WTC11 (cell line): ENCODE data around the gene RAPGEF5. TPM values are rescaled to one million over a fixed set of nuclear protein-coding genes. Genes with fewer than 3 reads are reported as not detected.

Experiments used
- ATAC-seq: fragments of 200-7000 bp; cut with Tn5 transposase; 2 replicates; pipeline ENCODE4 v1.10.0; 2021; ENCODE audit warnings: mild to moderate bottlenecking, moderate library complexity
- CTCF ChIA-PET: fragments of 300-600 bp; sonication (Branson Sonifier 250); formaldehyde crosslinking; loops from one replicate; lab custom pipeline; 2021; ENCODE audit warnings: antibody characterized with exemption; lab: Charles Lee
- POLR2A ChIA-PET: fragments of 350-600 bp; sonication (Branson Sonifier 250); formaldehyde crosslinking; loops from one replicate; lab custom pipeline; 2021; ENCODE audit warnings: antibody characterized with exemption; lab: Charles Lee
- DNase-seq: peaks from one replicate; pipeline ENCODE4 v3.0.0; 2021; ENCODE audit warnings: low spot score
- H3K27ac Mint-ChIP-seq: 2 replicates; pipeline ENCODE4 v1.8.0; 2021; ENCODE audit warnings: mixed read lengths
- H3K27me3 Mint-ChIP-seq: 2 replicates; pipeline ENCODE4 v1.8.0; 2021; ENCODE audit warnings: low read depth, mild to moderate bottlenecking, moderate library complexity, mixed read lengths
- H3K36me3 Mint-ChIP-seq: 2 replicates; pipeline ENCODE4 v1.8.0; 2021; ENCODE audit warnings: mixed read lengths
- H3K4me1 Mint-ChIP-seq: 2 replicates; pipeline ENCODE4 v1.8.0; 2022; ENCODE audit warnings: mixed read lengths
- H3K4me3 Mint-ChIP-seq: 2 replicates; pipeline ENCODE4 v1.8.0; 2021; ENCODE audit warnings: mild to moderate bottlenecking, moderate library complexity, mixed read lengths
- H3K9me3 Mint-ChIP-seq: 2 replicates; pipeline ENCODE4 v1.8.0; 2021; ENCODE audit warnings: mixed read lengths
- EMX1 ChIP-seq: fragments of 250-450 bp; sonication (Bioruptor Pico); IDR thresholded peaks from 2 replicates; pipeline ENCODE4 v1.8.0; 2021; ENCODE audit warnings: mild to moderate bottlenecking
- NR2C2 ChIP-seq: sonication (generic); formaldehyde crosslinking; IDR thresholded peaks from 2 replicates; pipeline ENCODE4 v1.8.0; 2022; ENCODE audit warnings: mild to moderate bottlenecking, missing genetic modification reagents
- SMAD3 ChIP-seq: sonication (generic); formaldehyde crosslinking; IDR thresholded peaks from 2 replicates; pipeline ENCODE4 v1.8.0; 2022; ENCODE audit warnings: missing genetic modification reagents, mild to moderate bottlenecking, borderline replicate concordance
- ZNF121 ChIP-seq: sonication (generic); formaldehyde crosslinking; IDR thresholded peaks from 2 replicates; pipeline ENCODE4 v1.8.0; 2023; ENCODE audit warnings: missing genetic modification reagents
- ZNF396 ChIP-seq: fragments of 250-450 bp; sonication (Bioruptor Pico); IDR thresholded peaks from 2 replicates; pipeline ENCODE4 v1.8.0; 2021; ENCODE audit warnings: mild to moderate bottlenecking, moderate library complexity, borderline replicate concordance
- ZNF416 ChIP-seq: fragments of 250-450 bp; sonication (Bioruptor Pico); IDR thresholded peaks from 2 replicates; pipeline ENCODE4 v1.9.0; 2021; ENCODE audit warnings: mild to moderate bottlenecking, inconsistent platforms
- total RNA-seq: library from RNA; stranded (reverse); gene quantifications from 3 replicates; pipeline ENCODE4 v1.2.3, GENCODE V29; 2021
- TF ChIP-seq, protein P1 (sequence below): sonication (generic); formaldehyde crosslinking; IDR thresholded peaks from 2 replicates; pipeline ENCODE4 v1.8.1; 2023; ENCODE audit warnings: mild to moderate bottlenecking, missing genetic modification reagents, moderate library complexity
- TF ChIP-seq, protein P2 (sequence below): fragments of 250-450 bp; sonication (Bioruptor Pico); IDR thresholded peaks from 2 replicates; pipeline ENCODE4 v2.1.2; 2022; ENCODE audit warnings: mild to moderate bottlenecking, moderate library complexity
- TF ChIP-seq, protein P3 (sequence below): sonication (generic); formaldehyde crosslinking; IDR thresholded peaks from 2 replicates; pipeline ENCODE4 v1.8.1; 2023; ENCODE audit warnings: mild to moderate bottlenecking, missing genetic modification reagents, moderate library complexity
- TF ChIP-seq, protein P4 (sequence below): sonication (generic); formaldehyde crosslinking; IDR thresholded peaks from 2 replicates; pipeline ENCODE4 v1.8.0; 2022; ENCODE audit warnings: mild to moderate bottlenecking, missing genetic modification reagents
- TF ChIP-seq, protein P5 (sequence below): fragments of 250-450 bp; sonication (Bioruptor Pico); IDR thresholded peaks from 2 replicates; pipeline ENCODE4 v1.9.0; 2021; ENCODE audit warnings: mild to moderate bottlenecking, borderline replicate concordance
- TF ChIP-seq, protein P6 (sequence below): fragments of 250-450 bp; sonication (Bioruptor Pico); IDR thresholded peaks from 2 replicates; pipeline ENCODE4 v1.9.0; 2021; ENCODE audit warnings: mild to moderate bottlenecking

The RAPGEF5 gene
- total RNA-seq, 1 experiment from 2014 or later, result 12.3 TPM

DNA sequence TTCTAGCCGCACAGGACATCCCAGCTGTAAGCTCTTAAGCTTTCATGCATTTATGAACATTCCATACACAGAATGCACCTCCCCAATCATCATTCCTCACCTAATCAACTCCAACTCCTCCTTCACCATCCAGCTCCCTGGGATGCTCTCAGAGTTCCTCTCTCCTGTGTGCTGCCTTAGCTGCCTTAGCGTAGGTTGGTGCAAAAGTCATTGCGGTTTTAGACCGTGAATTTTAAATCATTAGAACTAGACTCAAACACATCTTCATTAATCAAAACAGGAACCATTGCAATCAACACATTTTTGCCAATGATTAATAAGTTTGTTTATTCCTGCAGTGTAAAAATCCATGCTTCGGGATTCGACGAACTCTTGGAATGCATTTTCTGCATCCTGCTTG, 251.4 kb downstream of the RAPGEF5 start (continued):
- TF ChIP-seq NR2C2 (CRISPR knock-in tag) (no peak), ZNF396 (no peak), ZNF416 (CRISPR knock-in tag) (no peak)
- TF ChIP-seq, protein P1, sequence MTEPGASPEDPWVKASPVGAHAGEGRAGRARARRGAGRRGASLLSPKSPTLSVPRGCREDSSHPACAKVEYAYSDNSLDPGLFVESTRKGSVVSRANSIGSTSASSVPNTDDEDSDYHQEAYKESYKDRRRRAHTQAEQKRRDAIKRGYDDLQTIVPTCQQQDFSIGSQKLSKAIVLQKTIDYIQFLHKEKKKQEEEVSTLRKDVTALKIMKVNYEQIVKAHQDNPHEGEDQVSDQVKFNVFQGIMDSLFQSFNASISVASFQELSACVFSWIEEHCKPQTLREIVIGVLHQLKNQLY (CRISPR knock-in tag), result no peak
- TF ChIP-seq, protein P2, sequence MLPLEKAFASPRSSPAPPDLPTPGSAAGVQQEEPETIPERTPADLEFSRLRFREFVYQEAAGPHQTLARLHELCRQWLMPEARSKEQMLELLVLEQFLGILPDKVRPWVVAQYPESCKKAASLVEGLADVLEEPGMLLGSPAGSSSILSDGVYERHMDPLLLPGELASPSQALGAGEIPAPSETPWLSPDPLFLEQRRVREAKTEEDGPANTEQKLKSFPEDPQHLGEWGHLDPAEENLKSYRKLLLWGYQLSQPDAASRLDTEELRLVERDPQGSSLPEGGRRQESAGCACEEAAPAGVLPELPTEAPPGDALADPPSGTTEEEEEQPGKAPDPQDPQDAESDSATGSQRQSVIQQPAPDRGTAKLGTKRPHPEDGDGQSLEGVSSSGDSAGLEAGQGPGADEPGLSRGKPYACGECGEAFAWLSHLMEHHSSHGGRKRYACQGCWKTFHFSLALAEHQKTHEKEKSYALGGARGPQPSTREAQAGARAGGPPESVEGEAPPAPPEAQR (CRISPR knock-in tag), result no peak
- TF ChIP-seq, protein P3, sequence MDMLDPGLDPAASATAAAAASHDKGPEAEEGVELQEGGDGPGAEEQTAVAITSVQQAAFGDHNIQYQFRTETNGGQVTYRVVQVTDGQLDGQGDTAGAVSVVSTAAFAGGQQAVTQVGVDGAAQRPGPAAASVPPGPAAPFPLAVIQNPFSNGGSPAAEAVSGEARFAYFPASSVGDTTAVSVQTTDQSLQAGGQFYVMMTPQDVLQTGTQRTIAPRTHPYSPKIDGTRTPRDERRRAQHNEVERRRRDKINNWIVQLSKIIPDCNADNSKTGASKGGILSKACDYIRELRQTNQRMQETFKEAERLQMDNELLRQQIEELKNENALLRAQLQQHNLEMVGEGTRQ, result no peak

DNA sequence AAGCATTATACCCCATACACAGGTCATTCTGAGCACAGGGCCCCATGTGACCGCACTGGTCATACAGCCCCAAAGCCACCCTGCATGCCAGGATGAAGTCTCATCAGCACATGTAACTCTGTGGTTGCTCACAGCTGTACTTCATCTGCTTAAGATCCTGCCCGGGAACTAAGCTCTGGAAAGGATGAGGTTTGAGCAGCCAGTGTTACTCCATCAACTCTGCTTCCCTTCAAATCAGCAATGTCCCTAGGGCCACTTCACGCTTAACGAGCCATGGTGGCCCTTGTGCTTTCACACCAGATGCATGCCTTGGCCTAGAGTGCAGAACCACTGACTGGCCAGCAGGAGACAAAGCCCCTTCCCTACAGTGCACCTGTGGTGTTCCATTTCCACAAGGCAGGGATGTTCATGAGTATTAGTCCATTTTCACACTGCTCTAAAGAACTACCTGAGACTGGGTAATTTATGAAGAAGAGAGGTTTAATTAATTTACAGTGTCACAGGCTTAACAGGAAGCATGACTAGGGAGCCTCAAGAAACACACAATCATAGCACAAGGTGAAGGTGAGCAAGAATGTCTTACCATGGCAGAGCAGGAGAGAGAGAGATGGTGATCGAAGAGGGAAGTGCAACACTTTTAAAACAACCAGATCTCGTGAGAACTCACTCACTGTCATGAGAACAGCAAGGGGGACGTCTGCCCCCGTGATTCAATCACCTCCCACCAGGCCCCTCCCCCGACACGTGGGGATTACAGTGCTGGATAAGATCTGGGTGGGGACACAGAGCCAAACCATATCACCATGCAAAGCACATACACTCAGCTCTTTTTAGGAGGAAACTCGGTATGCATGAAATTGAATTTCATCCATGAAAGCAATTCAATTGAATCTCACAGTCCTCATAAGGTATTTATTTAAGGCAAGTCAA, 262.3 kb downstream of the RAPGEF5 start:
- H3K27ac Mint-ChIP-seq, result no peak overlapping the region
- H3K4me3 Mint-ChIP-seq, result no peak overlapping the region
- ATAC-seq, result peak; percentile 76
- TF ChIP-seq EMX1 (CRISPR knock-in tag), result no peak
- peak; percentile 71; the same call in 1 of the 2 replicates for TF ChIP-seq SMAD3 (CRISPR knock-in tag)
- TF ChIP-seq, protein P4, sequence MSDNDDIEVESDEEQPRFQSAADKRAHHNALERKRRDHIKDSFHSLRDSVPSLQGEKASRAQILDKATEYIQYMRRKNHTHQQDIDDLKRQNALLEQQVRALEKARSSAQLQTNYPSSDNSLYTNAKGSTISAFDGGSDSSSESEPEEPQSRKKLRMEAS (CRISPR knock-in tag), result 0 out of 2 replicates have a peak, but pooled peaks have one; percentile 49
- TF ChIP-seq ZNF121 (CRISPR knock-in tag), result no peak
- TF ChIP-seq, protein P5, sequence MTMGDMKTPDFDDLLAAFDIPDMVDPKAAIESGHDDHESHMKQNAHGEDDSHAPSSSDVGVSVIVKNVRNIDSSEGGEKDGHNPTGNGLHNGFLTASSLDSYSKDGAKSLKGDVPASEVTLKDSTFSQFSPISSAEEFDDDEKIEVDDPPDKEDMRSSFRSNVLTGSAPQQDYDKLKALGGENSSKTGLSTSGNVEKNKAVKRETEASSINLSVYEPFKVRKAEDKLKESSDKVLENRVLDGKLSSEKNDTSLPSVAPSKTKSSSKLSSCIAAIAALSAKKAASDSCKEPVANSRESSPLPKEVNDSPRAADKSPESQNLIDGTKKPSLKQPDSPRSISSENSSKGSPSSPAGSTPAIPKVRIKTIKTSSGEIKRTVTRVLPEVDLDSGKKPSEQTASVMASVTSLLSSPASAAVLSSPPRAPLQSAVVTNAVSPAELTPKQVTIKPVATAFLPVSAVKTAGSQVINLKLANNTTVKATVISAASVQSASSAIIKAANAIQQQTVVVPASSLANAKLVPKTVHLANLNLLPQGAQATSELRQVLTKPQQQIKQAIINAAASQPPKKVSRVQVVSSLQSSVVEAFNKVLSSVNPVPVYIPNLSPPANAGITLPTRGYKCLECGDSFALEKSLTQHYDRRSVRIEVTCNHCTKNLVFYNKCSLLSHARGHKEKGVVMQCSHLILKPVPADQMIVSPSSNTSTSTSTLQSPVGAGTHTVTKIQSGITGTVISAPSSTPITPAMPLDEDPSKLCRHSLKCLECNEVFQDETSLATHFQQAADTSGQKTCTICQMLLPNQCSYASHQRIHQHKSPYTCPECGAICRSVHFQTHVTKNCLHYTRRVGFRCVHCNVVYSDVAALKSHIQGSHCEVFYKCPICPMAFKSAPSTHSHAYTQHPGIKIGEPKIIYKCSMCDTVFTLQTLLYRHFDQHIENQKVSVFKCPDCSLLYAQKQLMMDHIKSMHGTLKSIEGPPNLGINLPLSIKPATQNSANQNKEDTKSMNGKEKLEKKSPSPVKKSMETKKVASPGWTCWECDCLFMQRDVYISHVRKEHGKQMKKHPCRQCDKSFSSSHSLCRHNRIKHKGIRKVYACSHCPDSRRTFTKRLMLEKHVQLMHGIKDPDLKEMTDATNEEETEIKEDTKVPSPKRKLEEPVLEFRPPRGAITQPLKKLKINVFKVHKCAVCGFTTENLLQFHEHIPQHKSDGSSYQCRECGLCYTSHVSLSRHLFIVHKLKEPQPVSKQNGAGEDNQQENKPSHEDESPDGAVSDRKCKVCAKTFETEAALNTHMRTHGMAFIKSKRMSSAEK (CRISPR knock-in tag), result 0 out of 2 replicates have a peak, but pooled peaks have one; percentile 55
- TF ChIP-seq, protein P6, sequence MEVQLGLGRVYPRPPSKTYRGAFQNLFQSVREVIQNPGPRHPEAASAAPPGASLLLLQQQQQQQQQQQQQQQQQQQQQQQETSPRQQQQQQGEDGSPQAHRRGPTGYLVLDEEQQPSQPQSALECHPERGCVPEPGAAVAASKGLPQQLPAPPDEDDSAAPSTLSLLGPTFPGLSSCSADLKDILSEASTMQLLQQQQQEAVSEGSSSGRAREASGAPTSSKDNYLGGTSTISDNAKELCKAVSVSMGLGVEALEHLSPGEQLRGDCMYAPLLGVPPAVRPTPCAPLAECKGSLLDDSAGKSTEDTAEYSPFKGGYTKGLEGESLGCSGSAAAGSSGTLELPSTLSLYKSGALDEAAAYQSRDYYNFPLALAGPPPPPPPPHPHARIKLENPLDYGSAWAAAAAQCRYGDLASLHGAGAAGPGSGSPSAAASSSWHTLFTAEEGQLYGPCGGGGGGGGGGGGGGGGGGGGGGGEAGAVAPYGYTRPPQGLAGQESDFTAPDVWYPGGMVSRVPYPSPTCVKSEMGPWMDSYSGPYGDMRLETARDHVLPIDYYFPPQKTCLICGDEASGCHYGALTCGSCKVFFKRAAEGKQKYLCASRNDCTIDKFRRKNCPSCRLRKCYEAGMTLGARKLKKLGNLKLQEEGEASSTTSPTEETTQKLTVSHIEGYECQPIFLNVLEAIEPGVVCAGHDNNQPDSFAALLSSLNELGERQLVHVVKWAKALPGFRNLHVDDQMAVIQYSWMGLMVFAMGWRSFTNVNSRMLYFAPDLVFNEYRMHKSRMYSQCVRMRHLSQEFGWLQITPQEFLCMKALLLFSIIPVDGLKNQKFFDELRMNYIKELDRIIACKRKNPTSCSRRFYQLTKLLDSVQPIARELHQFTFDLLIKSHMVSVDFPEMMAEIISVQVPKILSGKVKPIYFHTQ, result no peak
- H3K4me1 Mint-ChIP-seq, result peaks cover 24% of the 10 kb centered on the region
- ChIA-PET POLR2A (interaction anchor here (0.6 kb wide), 1 partner anchor 228 kb away, joined by 3 read pairs; no protein-coding TSS in a partner anchor), CTCF (no interaction called here)
- no peak for DNase-seq
- peaks cover 35% of the 10 kb centered on the region for H3K9me3 Mint-ChIP-seq
- H3K27me3 Mint-ChIP-seq, result no peaks in the 10 kb centered on the region
- peaks cover 11% of the 10 kb centered on the region for H3K36me3 Mint-ChIP-seq
